SK-N-SH (cell line): ENCODE data around the gene DIAPH1.

ENCODE experiments used
- EZH2phosphoT487 ChIP-seq: fragments of 200-600 bp; sonication (generic); IDR thresholded peaks from 2 replicates; pipeline ENCODE4 v1.6.1; 2017; ENCODE audit warnings: low read depth, mixed run types, mild to moderate bottlenecking, antibody characterized with exemption, moderate library complexity, borderline replicate concordance
- GABPA ChIP-seq: IDR thresholded peaks from 2 replicates; pipeline ENCODE4 v1.4.0; 2012; ENCODE audit warnings: low read depth, mild to moderate bottlenecking
- GATA2 ChIP-seq: sonication (generic); formaldehyde crosslinking; IDR thresholded peaks from 2 replicates; pipeline ENCODE4 v1.5.0; 2020; ENCODE audit warnings: mild to moderate bottlenecking, missing genetic modification reagents
- NFIC ChIP-seq: IDR thresholded peaks from 2 replicates; pipeline ENCODE4 v1.4.0; 2012; ENCODE audit warnings: borderline replicate concordance
- POLR2AphosphoS5 ChIP-seq: IDR thresholded peaks from 2 replicates; pipeline ENCODE4 v1.6.1; 2012; ENCODE audit warnings: low read depth, low read length
- RFX5 ChIP-seq: IDR thresholded peaks from 2 replicates; pipeline ENCODE4 v1.6.1; 2012; ENCODE audit warnings: mild to moderate bottlenecking, improper control_type of control experiment, low read length
- SIN3A ChIP-seq: IDR thresholded peaks from 2 replicates; pipeline ENCODE4 v1.6.1; 2012; ENCODE audit warnings: low read depth, mild to moderate bottlenecking, low read length, moderate library complexity, borderline replicate concordance
- SMC3 ChIP-seq: IDR thresholded peaks from 2 replicates; pipeline ENCODE4 v1.6.1; 2012; ENCODE audit warnings: low read depth, low read length, improper control_type of control experiment
- TAF1 ChIP-seq: IDR thresholded peaks from 2 replicates; pipeline ENCODE4 v1.6.1; 2012; ENCODE audit warnings: low read depth, mild to moderate bottlenecking, low read length, moderate library complexity, borderline replicate concordance
- TCF12 ChIP-seq: IDR thresholded peaks from 2 replicates; pipeline ENCODE4 v1.4.0; 2012
- TEAD4 ChIP-seq: IDR thresholded peaks from 2 replicates; pipeline ENCODE4 v1.4.0; 2012; ENCODE audit warnings: mild to moderate bottlenecking, borderline replicate concordance; ENCODE audit not compliant: insufficient read depth
- TF ChIP-seq, protein P1 (sequence below): fragments of 200-600 bp; sonication (generic); IDR thresholded peaks from 2 replicates; pipeline ENCODE4 v1.6.1; 2017; ENCODE audit warnings: antibody characterized with exemption, mild to moderate bottlenecking, moderate library complexity
- TF ChIP-seq, protein P2 (sequence below): IDR thresholded peaks from 2 replicates; pipeline ENCODE4 v1.6.1; 2012; ENCODE audit warnings: mild to moderate bottlenecking, low read depth, low read length, moderate library complexity

DNA sequence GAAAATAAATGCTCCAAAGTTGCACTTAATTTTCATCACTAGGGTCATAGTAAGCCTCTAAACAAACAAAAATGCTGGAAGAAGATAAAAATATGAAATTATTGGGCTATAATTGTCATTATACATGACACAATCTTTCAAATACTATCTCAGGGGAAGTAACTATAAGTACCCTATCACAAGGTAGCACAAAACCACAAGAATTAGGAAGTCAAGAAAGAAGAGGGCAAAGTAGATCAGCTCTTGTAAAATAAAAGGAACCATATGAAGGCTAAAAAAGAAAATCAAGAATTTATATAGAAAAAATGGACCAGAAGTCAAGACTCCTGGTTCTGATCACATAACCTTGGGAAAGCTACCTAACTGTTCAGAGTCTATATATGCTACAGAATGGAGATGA, 48.1 kb downstream of the DIAPH1 start:
- no peak for TF ChIP-seq TAF1
- TF ChIP-seq GABPA = no peak
- TF ChIP-seq, protein P1, sequence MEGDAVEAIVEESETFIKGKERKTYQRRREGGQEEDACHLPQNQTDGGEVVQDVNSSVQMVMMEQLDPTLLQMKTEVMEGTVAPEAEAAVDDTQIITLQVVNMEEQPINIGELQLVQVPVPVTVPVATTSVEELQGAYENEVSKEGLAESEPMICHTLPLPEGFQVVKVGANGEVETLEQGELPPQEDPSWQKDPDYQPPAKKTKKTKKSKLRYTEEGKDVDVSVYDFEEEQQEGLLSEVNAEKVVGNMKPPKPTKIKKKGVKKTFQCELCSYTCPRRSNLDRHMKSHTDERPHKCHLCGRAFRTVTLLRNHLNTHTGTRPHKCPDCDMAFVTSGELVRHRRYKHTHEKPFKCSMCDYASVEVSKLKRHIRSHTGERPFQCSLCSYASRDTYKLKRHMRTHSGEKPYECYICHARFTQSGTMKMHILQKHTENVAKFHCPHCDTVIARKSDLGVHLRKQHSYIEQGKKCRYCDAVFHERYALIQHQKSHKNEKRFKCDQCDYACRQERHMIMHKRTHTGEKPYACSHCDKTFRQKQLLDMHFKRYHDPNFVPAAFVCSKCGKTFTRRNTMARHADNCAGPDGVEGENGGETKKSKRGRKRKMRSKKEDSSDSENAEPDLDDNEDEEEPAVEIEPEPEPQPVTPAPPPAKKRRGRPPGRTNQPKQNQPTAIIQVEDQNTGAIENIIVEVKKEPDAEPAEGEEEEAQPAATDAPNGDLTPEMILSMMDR = no peak
- TF ChIP-seq GATA2 (CRISPR knock-in tag) = no peak
- no peak for TF ChIP-seq TEAD4
- TF ChIP-seq RFX5 = no peak
- TF ChIP-seq POLR2AphosphoS5 = no peak
- no peak for TF ChIP-seq TCF12
- TF ChIP-seq NFIC = no peak
- no peak for TF ChIP-seq EZH2phosphoT487
- no peak for TF ChIP-seq SIN3A
- TF ChIP-seq, protein P2, sequence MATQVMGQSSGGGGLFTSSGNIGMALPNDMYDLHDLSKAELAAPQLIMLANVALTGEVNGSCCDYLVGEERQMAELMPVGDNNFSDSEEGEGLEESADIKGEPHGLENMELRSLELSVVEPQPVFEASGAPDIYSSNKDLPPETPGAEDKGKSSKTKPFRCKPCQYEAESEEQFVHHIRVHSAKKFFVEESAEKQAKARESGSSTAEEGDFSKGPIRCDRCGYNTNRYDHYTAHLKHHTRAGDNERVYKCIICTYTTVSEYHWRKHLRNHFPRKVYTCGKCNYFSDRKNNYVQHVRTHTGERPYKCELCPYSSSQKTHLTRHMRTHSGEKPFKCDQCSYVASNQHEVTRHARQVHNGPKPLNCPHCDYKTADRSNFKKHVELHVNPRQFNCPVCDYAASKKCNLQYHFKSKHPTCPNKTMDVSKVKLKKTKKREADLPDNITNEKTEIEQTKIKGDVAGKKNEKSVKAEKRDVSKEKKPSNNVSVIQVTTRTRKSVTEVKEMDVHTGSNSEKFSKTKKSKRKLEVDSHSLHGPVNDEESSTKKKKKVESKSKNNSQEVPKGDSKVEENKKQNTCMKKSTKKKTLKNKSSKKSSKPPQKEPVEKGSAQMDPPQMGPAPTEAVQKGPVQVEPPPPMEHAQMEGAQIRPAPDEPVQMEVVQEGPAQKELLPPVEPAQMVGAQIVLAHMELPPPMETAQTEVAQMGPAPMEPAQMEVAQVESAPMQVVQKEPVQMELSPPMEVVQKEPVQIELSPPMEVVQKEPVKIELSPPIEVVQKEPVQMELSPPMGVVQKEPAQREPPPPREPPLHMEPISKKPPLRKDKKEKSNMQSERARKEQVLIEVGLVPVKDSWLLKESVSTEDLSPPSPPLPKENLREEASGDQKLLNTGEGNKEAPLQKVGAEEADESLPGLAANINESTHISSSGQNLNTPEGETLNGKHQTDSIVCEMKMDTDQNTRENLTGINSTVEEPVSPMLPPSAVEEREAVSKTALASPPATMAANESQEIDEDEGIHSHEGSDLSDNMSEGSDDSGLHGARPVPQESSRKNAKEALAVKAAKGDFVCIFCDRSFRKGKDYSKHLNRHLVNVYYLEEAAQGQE = no peak
- no peak for TF ChIP-seq SMC3
